ENCODE data around the gene IKZF3. TPM values are rescaled to one million over a fixed set of nuclear protein-coding genes. Genes with fewer than 3 reads are reported as not detected.

The IKZF3 gene
- total RNA-seq, 1 experiment from 2014 or later = 0.81 TPM

GRCh38 chr17:39818358-39819000 lies 45.6 kb downstream of the IKZF3 start:
- ATAC-seq (no peak), DNase-seq (ENCODE audit: low spot score) (no peak)
- Mint-ChIP-seq H3K4me3 (no peak overlapping the region), H3K36me3 (peaks cover 9% of the 10 kb centered on the region), H3K27ac (no peak overlapping the region), H3K9me3 (peaks cover 20% of the 10 kb centered on the region), H3K27me3 (ENCODE audit: low read depth) (peaks cover 8% of the 10 kb centered on the region), H3K4me1 (peaks cover 9% of the 10 kb centered on the region; the same call in 1 of the 2 replicates)
- TF ChIP-seq FOXJ3 (CRISPR knock-in tag; IDR thresholded peaks at IDR 0.05; ENCODE audit: borderline replicate concordance) (no peak), ZNF219 (CRISPR knock-in tag; IDR thresholded peaks at IDR 0.05; ENCODE audit: borderline replicate concordance) (no peak), ZNF121 (CRISPR knock-in tag; IDR thresholded peaks at IDR 0.05) (no peak), E2F1 (CRISPR knock-in tag; IDR thresholded peaks at IDR 0.05) (no peak), ATF3 (CRISPR knock-in tag; conservative IDR thresholded peaks at IDR 0.05) (no peak), ATF1 (CRISPR knock-in tag; IDR thresholded peaks at IDR 0.05) (no peak), ELF4 (CRISPR knock-in tag; IDR thresholded peaks at IDR 0.05; ENCODE audit: low read depth) (no peak), USF2 (CRISPR knock-in tag; IDR thresholded peaks at IDR 0.05) (no peak), E2F5 (CRISPR knock-in tag; IDR thresholded peaks at IDR 0.05) (no peak), AR (CRISPR knock-in tag; IDR thresholded peaks at IDR 0.05) (no peak), ZNF532 (CRISPR knock-in tag; IDR thresholded peaks at IDR 0.05; ENCODE audit: borderline replicate concordance) (no peak), JAZF1 (CRISPR knock-in tag; IDR thresholded peaks at IDR 0.05) (no peak), KAT7 (CRISPR knock-in tag; IDR thresholded peaks at IDR 0.05; ENCODE audit: borderline replicate concordance) (no peak), IRF1 (CRISPR knock-in tag; IDR thresholded peaks at IDR 0.05) (no peak)
- ChIA-PET CTCF (interaction anchor here (1.4 kb wide), 1 partner anchor 17 kb away, joined by 8 read pairs; no protein-coding TSS in a partner anchor), POLR2A (no interaction called here)
